Uterus (tissue), 2 donors: Measurements from ENCODE around the gene CASP7.

Source experiments
- CTCF ChIP-seq, 4 experiments: fragments of 200-600 bp in 2 of 4; fragments of 450-650 bp in 2 of 4; sonication (generic) in 2 of 4; IDR thresholded peaks; one replicate each; pipeline ENCODE4 v1.5.1; 2016 to 2019; ENCODE audit warnings: antibody characterized with exemption in 4 of 4, mild to moderate bottlenecking in 2 of 4, moderate library complexity in 1 of 4
- POLR2A ChIP-seq, 2 donors: fragments of 450-650 bp; IDR thresholded peaks; one replicate each; pipeline ENCODE4 v1.6.1; 2016; ENCODE audit warnings: antibody characterized with exemption in 2 of 2, mild to moderate bottlenecking in 1 of 2, moderate library complexity in 1 of 2

GRCh38 chr10:113762083-113762482 lies 82.4 kb downstream of the CASP7 start:
- TF ChIP-seq CTCF (IDR thresholded peaks at IDR 0.05), result no peak
- TF ChIP-seq POLR2A (IDR thresholded peaks at IDR 0.05), result no peak
